GM12892 (cell line): ENCODE results near the gene SGCE.

Experiments
- POLR2A ChIP-seq: IDR thresholded peaks from 2 replicates; pipeline ENCODE4 v1.6.1; 2011; ENCODE audit warnings: low read depth, low read length, control low read depth
- POLR2AphosphoS5 ChIP-seq: IDR thresholded peaks from 2 replicates; pipeline ENCODE4 v1.6.1; 2011; ENCODE audit warnings: low read depth, low read length, control low read depth
- TAF1 ChIP-seq: IDR thresholded peaks from 2 replicates; pipeline ENCODE4 v1.6.1; 2011; ENCODE audit warnings: low read depth, mild to moderate bottlenecking, control low read depth, low read length, borderline replicate concordance

GRCh38 chr7:94578614-94579013 is 77.3 kb downstream of the SGCE start:
- no peak for TF ChIP-seq POLR2AphosphoS5
- no peak for TF ChIP-seq TAF1
- no peak for TF ChIP-seq POLR2A
